RCC 7860 (cell line): ENCODE results near the gene TYR.
"Not testable (repeated sequence)": the region's sequence is repeated elsewhere in the genome, so short reads cannot be mapped to it uniquely, and the experiment has no call there.

ENCODE experiments used
- DNase-seq: peaks from one replicate; pipeline ENCODE4 v3.0.0-alpha.2; 2015; ENCODE audit warnings: low spot score
- FAIRE-seq: peaks from 2 replicates; lab custom pipeline; 2012; peaks lifted over from hg19 to GRCh38; lab: Jason Lieb, UNC

Gene TYR

DNA sequence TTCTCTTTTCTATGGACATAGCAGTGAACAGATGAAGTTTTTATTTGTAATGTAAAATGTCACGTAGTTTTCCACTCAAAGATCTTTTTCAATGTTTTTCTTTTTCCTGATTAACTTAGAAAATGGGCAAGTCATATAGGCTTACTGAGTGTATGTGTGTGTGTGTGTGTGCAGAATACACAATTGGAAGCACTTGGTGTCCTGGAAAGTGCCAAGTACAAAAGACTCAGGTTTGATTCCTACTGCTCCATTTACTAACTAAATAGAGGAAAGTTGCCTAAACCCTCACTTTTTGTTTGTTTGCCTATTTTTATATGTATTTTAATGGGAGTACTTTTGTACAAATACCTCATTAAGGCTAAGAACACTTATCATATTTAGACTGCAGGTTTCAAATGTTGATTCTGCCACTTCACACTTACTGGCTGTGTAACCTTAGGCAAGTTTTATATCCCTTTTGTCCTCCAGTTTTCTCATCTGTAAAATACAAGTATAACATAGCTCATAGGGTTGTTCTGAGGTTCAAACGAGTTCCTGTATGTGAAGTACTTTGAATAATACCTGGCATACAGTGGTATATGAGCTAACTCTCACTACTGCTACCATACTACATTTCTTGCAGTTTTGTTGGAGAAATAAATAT is 90.1 kb downstream of the TYR start:
- DNase-seq = no peak
- FAIRE-seq = no peak

DNA sequence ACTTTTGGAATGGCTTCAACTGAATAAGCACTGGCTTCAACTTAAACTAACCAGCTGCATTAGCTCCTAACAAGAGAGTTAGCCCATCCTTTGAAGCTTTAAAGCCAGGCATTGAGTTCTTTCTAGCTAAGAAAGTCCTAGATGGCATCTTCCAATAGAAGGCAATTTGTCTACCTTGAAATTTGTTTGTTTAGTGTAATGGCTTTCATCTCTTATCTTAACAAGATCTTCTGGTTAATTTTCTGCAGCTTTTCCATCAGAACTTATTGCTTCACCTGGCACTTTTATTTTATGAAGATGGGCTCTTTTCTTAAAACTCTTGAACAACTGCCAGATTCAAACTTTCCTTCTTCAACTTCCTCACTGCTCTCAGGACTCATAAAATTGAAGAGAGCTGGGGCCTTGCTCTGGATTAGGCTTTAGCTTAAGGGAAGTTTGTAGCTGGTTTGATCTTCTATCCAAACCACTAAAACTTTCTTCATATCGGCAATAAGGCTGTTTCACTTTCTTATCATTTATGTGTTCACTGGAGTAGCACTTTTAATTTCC is 94.9 kb downstream of the TYR start:
- FAIRE-seq = not testable (repeated sequence)

DNA sequence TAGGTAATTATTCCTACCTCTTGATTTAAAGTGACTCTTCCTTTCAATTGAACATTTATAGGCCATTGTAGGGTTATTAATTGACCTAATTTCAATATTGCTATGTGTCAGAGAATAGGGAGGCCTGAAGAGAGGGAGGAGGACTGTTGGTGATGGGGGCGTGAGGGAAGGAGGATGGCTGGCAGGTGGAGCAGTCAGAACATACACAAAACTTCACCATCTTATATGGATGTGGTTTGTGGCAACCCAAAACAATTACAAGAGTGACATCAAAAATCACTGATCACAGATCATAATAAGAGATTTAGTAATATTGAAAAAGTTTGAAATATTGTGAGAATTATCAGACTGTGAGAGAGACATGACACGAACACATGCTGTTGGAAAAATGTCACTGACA is 95.5 kb downstream of the TYR start:
- DNase-seq, FAIRE-seq: not testable (repeated sequence)

More for the DNA sequence above, 94.9 kb downstream of the TYR start:
- not testable (repeated sequence) for DNase-seq

DNA sequence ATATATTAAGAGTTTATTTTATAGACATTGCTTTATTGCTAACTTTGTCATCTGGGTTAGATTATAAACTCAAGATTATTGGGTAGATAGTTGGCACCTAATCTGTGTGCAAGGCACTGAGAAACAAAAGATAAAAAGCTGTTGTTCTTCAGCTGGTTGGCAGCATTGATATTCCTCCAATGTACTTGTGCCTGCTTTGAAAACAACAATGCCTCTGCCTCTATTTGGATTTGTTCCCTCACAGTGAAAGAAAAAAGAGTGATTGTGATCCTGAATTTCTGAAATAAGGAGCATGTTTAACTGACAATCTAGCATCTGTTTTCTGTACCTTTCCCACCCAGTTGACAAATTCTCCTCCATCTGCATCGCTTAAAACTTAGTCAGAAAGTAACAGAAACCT is 98.3 kb downstream of the TYR start:
- DNase-seq (no peak), FAIRE-seq (no peak)

DNA sequence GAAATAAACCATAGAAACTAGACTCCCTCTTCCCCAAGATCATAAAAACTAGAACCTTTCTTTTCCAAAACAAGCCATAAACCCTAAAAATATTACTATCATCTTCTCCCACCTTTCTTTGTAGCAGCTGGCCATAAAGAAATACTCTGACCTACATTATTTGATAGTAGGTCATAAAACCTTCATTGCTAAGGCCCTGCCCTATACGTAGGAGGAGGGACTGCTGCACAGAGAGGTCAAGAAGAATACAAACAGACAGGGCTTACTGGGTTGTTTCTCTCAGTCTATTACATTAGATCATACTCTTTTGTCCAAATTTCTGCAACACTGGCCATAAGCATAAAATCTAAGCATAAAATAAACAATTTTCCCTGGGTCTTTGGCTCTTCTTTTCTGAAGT is 101.5 kb downstream of the TYR start:
- no peak for DNase-seq
- no peak for FAIRE-seq

DNA sequence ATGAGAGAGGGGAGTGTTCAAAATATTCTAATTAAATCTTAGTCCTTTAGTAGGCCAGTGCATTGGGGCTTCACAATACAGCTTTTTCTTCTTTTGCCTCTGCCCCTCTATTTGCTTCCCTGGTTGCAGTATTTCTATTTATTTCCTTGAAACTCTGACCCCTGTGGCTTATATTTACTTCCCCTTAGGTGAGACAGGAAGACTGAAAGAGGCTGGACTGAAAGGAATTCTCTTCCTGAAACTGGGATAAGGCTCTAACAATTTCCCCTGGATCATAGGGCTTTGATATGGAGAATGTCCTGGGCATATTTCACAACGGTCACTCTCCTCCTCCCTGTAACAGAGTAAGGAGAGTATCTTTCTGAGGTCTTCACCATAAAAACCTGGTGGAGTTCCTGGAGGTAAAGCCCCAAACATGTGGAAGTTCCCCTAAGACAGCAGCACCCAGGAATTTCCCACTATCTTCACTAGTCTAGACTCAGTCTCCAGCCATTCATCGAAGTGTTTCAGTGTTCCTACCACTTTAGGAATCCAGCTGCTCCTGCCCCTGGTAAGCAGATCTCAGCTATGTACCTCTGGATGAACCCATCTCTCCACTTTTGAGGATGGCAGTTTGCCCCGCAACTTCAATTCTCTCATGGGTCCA is 103.5 kb downstream of the TYR start:
- FAIRE-seq, DNase-seq: not testable (repeated sequence)

DNA sequence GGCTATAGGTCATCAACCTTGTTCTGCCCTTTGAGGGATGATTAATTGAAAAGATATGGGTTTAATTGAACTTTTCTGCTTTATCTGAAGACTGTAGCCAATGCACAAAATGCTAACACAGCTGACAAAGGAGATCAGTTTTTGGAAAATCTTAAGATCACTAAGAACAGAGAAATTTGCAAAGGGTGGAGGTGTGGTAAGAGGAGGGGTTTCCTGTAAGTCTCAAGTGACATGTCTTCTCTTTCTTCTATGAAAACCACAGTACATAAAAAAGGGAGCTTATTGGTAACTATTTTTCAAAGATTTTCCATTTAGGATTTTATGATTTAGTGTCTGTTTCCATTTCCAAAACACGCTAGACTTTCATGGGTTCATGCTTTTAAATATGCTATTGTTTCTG is 108.9 kb downstream of the TYR start:
- not testable (repeated sequence) for FAIRE-seq, DNase-seq

DNA sequence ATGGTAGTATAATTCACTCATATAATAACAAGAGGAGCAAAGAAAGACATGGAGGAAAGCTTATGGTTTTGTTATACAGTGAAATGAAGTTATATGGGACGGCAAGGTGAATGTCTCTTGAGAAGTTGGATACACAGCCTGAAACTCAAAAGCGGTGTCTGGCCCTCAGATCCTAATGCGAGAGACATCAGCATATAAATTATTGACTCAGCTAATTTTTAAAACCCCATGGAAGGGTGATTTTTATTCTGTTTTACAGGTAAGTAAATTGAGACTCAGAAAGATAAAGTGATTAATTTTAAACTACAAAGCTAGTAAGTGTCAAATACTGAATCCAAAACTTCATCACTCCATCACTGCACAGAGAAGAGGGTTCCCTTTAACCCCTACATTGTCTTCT is 110.3 kb downstream of the TYR start:
- FAIRE-seq = not testable (repeated sequence)

DNA sequence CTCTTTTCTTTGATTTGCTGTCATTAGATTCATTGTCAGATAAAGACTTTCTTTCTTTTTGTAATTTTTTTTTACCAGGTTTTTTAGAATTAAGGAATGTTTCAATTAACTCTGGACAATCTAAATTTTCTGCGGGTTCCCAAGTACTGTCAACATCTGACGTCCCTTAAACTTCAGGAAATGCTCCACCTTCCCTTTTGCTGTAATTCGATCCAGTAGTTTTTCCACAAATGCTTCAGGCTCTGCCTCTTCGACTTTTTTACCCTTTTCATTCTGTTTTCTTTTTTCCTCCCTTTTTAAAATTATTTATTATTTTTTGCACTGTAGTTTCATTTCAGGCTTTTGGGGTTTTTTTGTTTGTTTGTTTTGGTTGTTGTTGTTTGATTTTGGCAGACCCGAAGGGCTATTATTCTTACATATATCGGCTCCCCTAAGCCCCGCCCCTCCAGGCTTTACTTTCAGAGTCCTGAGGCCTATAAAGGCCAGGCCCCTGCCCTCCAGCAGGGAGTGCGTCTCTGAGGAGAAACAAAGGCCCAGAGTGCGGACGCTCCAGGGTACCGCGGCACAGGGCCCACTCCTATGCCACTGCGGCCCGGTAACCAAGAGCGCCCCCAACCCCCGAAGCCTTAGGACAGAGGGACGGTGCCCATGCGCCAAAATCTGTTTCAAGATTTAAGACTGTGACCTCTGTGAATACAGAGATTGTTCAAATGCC is 116.4 kb downstream of the TYR start:
- FAIRE-seq (no peak), DNase-seq (no peak)

More for the DNA sequence above, 110.3 kb downstream of the TYR start:
- not testable (repeated sequence) for DNase-seq

DNA sequence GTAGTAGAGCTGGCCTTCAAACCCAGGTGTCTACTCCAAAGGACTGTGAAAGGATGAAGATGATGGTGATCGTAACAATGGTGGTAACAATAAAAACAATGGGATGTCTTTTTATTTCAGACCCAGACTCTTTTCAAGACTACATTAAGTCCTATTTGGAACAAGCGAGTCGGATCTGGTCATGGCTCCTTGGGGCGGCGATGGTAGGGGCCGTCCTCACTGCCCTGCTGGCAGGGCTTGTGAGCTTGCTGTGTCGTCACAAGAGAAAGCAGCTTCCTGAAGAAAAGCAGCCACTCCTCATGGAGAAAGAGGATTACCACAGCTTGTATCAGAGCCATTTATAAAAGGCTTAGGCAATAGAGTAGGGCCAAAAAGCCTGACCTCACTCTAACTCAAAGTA is 117.3 kb downstream of the TYR start:
- DNase-seq, FAIRE-seq: not testable (repeated sequence)

DNA sequence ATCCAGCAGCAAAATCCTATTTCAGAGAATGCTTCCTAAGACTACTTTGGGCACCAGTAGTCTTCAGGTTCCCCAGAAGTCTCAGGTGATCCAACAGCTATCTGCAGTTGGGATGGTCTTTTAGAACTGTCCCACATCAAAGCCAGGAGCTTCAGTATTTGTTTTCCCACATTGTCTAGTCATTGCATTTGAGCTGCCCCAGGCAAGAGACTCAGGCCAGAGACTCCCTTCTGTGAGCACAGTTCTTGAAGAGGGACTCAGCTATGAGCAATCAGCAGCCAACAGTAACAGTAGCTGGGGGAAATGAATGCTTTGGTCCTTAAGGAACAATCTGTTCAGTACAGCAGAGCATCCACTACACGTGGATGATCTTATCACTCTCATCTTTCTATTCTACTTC is 125.4 kb downstream of the TYR start:
- DNase-seq, FAIRE-seq: not testable (repeated sequence)

DNA sequence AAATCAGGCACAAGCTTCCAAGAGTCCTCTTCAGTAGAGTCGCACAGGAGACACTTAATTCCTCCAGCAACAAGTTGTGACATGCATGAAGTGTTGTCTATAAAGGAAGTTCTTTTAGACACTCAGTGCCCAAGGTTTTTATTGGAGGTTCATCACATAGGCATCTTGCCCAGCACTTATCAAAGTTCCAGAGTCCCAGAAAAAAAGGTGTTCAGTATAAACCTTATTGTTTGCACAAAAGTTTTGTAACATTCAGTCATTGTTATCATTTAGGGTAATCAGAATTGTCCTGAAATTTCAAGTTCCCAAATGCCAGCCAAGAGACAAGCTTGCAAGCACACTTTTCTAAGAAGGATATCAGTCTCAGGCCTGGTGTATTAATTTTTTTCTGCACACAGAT is 130.6 kb downstream of the TYR start:
- not testable (repeated sequence) for FAIRE-seq

DNA sequence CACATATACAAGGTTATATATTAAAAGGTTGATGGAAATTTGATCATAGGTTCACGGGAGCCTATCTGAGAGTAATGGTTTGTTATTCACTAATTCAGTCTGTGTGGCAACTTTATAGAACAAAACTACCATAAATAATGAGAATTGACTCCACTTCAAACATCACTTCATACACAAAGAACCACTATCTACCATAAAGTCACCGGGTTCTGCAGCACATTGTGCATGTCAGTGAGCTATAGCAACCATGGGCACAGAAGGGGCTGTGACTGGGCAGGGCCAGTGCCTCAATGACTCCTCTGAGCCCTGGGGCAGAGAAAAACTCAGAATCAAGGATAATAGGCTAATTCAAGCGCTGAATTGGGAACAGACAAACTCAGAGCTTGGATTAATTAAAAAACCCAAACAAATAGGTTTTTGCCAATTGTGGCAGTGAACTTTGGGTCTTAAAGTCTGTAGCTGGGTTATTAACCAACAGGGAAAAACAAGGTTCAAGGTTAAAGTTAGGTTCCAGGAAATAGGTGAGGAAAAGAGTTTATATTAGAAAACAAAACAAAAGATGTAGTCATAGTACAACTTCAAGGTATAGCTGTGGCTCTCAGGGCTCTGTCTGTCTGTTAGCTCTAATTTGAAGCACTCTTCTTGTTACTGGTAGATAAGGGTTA is 131.8 kb downstream of the TYR start:
- not testable (repeated sequence) for DNase-seq, FAIRE-seq

More for the DNA sequence above, 130.6 kb downstream of the TYR start:
- not testable (repeated sequence) for DNase-seq

DNA sequence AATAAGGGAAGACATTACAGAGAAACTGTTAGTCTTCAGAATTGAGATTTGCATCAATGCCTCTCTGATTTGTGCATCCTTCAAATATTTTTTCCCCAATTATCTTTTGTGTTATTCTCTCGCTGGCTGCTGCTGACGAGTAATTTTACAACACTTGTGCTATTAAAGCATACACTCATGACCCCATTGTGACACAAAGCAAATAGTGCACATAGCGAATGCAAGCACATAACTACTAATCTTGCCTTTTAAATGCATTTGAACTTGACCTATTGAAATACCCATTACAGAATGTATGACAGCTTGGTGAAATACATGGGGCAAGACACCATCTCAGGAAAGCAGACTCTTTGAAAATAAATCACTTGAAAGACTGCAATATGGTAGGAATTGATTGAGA is 132.9 kb downstream of the TYR start:
- FAIRE-seq, DNase-seq: not testable (repeated sequence)

DNA sequence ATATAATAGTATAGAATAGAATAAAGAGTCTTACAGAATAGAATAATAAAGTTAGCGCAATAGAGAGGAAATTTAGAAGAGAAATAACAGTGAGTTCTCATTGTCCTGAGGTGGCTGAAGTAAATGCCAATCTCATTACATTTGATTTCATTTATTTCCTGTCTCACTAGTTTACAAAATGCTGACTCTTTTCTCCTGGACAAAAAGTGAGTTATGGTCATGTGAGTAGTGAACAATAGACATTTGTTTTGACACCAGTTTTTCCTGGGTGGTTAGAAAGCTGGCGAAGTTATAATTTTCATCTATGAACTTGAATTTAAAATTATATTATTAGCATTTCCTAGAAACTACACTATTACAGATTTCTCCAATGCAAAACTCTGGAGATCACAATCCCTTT is 143.7 kb downstream of the TYR start:
- DNase-seq (no peak), FAIRE-seq (no peak)

DNA sequence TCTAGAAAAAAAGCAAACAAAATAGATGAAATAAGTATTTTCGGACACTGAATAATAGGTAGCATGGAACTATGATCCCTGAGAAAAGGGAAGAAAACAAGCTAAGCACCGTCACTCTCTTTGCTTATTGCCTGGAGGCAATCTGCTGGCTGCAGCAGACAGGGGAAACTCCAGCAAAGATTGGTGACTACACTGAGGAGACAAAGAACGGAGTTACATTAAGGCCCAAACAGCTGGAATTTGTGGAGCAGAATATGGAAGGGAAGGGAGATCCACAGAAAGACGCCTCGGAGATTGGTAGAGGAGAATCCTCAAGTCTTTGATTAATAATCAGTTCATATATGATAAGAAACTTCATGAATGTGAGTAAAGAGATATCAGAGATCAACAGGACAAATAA is 150.2 kb downstream of the TYR start:
- FAIRE-seq = no peak
- no peak for DNase-seq

DNA sequence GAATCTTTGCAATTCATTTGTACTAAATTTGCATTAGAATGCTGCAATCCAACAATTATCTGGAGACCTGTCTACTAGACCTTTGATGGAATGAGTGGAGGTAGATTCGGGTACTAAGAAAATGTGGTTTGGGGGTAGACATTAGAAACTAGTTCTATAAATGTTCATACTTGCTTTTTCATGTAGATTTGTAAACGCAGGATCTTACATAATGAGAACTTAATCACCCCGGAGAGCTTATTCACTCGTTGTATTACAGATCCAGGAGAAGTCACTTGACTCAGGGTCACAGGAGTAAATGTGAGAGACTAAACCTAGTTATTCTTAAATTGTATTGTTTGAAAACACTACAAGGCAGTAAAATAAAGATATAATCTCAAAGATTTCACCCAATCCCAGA is 154.3 kb downstream of the TYR start:
- not testable (repeated sequence) for FAIRE-seq, DNase-seq

DNA sequence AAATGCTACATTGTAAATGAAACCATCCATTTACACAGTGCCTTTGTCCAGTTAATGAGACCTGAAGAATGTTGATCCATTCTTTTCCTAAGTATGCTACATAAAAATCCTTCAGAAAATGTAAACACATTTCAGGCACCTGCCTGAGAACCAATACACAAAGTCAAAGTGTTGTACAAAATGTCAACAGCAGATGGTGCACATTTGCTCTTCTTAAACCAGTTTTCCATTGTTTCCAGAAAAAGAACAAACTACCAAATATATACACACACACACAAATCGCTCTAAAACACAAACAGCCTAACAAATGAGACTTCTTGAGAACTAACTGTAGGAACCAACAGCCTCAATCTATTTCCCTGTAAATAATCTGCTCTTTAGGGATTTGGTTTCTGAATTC is 156.0 kb downstream of the TYR start:
- not testable (repeated sequence) for FAIRE-seq, DNase-seq

DNA sequence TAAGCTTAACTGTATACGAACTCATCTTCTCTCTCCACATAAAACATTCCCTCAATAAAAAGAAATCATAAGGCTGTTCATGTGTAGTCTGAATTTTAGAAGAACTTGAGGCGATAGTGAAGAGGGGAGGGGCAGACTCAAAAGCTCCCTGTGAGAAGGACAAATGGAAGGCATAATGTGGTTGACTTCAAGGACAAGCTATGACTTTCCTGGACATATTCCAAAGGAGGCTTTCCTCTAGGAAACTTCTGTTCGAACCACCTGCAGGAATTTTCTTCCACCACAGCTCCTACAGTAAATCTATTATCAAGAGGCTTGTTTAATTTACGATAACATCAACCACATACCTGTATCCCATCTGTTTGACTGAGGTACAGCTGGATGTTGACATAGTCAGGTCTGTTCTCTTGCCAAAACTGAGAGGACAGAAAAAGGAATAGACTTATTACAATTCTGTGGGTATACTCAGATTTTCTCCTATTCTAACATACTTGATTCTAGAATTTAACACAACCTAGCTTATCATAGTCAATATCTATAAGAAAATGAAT is 159.5 kb downstream of the TYR start:
- DNase-seq, FAIRE-seq: not testable (repeated sequence)

DNA sequence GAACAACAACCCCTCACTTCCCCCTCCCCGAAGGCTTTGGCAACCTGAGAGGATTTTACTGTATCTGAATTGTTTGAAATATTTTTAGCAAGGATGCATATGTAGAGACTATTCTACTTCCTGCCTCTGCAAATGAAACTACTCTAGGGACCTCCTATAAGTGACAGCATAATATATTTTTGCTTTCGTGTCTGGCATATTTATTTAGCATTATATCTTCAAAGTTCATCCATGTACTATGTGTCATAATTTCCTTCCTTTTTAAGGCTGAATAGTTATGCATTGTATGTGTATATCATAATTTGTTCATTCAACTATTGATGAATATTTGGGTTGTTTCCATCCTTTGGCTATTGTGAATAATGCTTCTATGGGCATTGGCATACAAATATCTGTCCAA is 160.4 kb downstream of the TYR start:
- not testable (repeated sequence) for FAIRE-seq, DNase-seq
